ENCODE data around the gene CPNE6. TPM values are rescaled to one million over a fixed set of nuclear protein-coding genes. Genes with fewer than 3 reads are reported as not detected.

CPNE6 gene
- total and polyA plus RNA-seq, 2 donors from 2014 or later, result 0.19 to 3.4 TPM

GRCh38 chr14:24094841-24095270 is 23.5 kb downstream of the CPNE6 start:
- peak; percentile 54 to 80 (median 66) for DNase-seq
- Histone ChIP-seq H3K27me3 (ENCODE audit: control insufficient read depth, insufficient read depth, low read length) (no peaks in the 10 kb centered on the region), H3K27ac (ENCODE audit: low read depth in 2 of 2, low read length in 2 of 2) (peak overlapping the region; percentile 92 to 95), H3K9me3 (ENCODE audit: control insufficient read depth in 2 of 3, insufficient read depth in 1 of 3, low read length in 3 of 3) (no peaks in the 10 kb centered on the region), H3K9ac (ENCODE audit: low read length in 3 of 3) (peak overlapping the region; percentile 33 to 97 (median 81)), H3K4me1 (ENCODE audit: control insufficient read depth in 2 of 3, insufficient read depth in 2 of 3, low read depth in 1 of 3, low read length in 3 of 3) (peaks cover 0 to 27% (median 4%) of the 10 kb centered on the region in 3 donors), H3K36me3 (ENCODE audit: control insufficient read depth in 2 of 3, insufficient read depth in 3 of 3, low read length in 3 of 3) (peaks cover 0 to 22% (median 5%) of the 10 kb centered on the region in 3 donors), H3K4me3 (ENCODE audit: low read length in 3 of 3) (peak overlapping the region; percentile 51 to 82 (median 71))
- no peak for FAIRE-seq
- intact Hi-C loops (cut with DNase I), result no loop called here
- no peak for TF ChIP-seq CTCF (IDR thresholded peaks at IDR 0.05; ENCODE audit: borderline replicate concordance, extremely low read depth, insufficient read depth)

- H3K9ac ChIP-seq (ENCODE audit: low read length in 3 of 3), result peak overlapping the region in 2 of 3 donors; percentile 5 to 97
- no peaks in the 10 kb centered on the region for H3K9me3 ChIP-seq (ENCODE audit: control insufficient read depth in 2 of 3, insufficient read depth in 1 of 3, low read length in 3 of 3)
- FAIRE-seq (no peak), DNase-seq (peak; percentile 79 to 89 (median 82))
- intact Hi-C loops (cut with DNase I), result no loop called here
- H3K36me3 ChIP-seq (ENCODE audit: control insufficient read depth in 2 of 3, insufficient read depth in 3 of 3, low read length in 3 of 3), result peaks cover 0 to 22% (median 5%) of the 10 kb centered on the region in 3 donors
- H3K27ac ChIP-seq (ENCODE audit: low read depth in 2 of 2, low read length in 2 of 2), result peak overlapping the region; percentile 92 to 95
- H3K4me1 ChIP-seq (ENCODE audit: control insufficient read depth in 2 of 3, insufficient read depth in 2 of 3, low read depth in 1 of 3, low read length in 3 of 3), result peaks cover 0 to 27% (median 4%) of the 10 kb centered on the region in 3 donors
- peak overlapping the region; percentile 51 to 82 (median 71) for H3K4me3 ChIP-seq (ENCODE audit: low read length in 3 of 3)
- TF ChIP-seq CTCF (IDR thresholded peaks at IDR 0.05; ENCODE audit: borderline replicate concordance, extremely low read depth, insufficient read depth), result no peak
- H3K27me3 ChIP-seq (ENCODE audit: control insufficient read depth, insufficient read depth, low read length), result no peaks in the 10 kb centered on the region
These were observed 24.1 kb downstream of the CPNE6 start for GRCh38 chr14:24095271-24096068.

- FAIRE-seq (no peak), DNase-seq (peak in 1 of 5 donors; percentile 47)
- H3K4me3 ChIP-seq (ENCODE audit: low read length in 3 of 3), result peak overlapping the region in 1 of 3 donors; percentile 28
- no peak for TF ChIP-seq CTCF (IDR thresholded peaks at IDR 0.05; ENCODE audit: borderline replicate concordance, extremely low read depth, insufficient read depth)
- no peaks in the 10 kb centered on the region for H3K27me3 ChIP-seq (ENCODE audit: control insufficient read depth, insufficient read depth, low read length)
- no peak overlapping the region for H3K9ac ChIP-seq (ENCODE audit: low read length in 3 of 3)
- peaks cover 0 to 25% (median 9%) of the 10 kb centered on the region in 3 donors for H3K36me3 ChIP-seq (ENCODE audit: control insufficient read depth in 2 of 3, insufficient read depth in 3 of 3, low read length in 3 of 3)
- intact Hi-C loops (cut with DNase I), result no loop called here
- peak overlapping the region in 1 of 2 donors; percentile 55 for H3K27ac ChIP-seq (ENCODE audit: low read depth in 2 of 2, low read length in 2 of 2)
- H3K4me1 ChIP-seq (ENCODE audit: control insufficient read depth in 2 of 3, insufficient read depth in 2 of 3, low read depth in 1 of 3, low read length in 3 of 3), result peaks cover 0 to 27% (median 4%) of the 10 kb centered on the region in 3 donors
- no peaks in the 10 kb centered on the region for H3K9me3 ChIP-seq (ENCODE audit: control insufficient read depth in 2 of 3, insufficient read depth in 1 of 3, low read length in 3 of 3)
These were observed 25.3 kb downstream of the CPNE6 start for GRCh38 chr14:24096545-24097181.
